ENCODE results near the gene COG5. TPM values are rescaled to one million over a fixed set of nuclear protein-coding genes. Genes with fewer than 3 reads are reported as not detected.

The COG5 gene
- total RNA-seq, 2 donors from 2014 or later, result 39.7 to 45.8 TPM

DNA sequence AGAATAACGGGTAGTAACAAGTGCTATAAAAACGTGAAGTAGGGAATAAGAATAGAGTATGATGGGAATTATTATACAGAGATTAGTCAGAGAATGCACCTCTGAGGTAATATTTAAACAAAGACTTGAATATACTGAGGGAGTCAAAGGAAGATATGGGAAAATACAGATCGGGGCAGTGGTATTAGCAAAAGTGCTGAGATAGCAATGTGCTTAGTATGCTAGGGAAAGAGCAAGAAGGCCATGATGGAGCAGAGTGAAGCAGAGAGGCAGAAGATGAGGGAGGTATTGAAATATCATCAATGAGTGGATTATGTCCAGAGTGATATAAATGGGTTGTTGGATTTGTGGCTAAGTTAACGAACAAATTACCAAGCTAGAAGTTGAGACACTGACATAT, 190.4 kb downstream of the COG5 start:
- DNase-seq (no peak), ATAC-seq (no peak)
- intact Hi-C loops (cut with DNase I, micrococcal nuclease), result no loop called here

- no peak for DNase-seq
- intact Hi-C loops (cut with DNase I, micrococcal nuclease), result no loop called here
Measured at GRCh38 chr7:107372298-107372697, 191.4 kb downstream of the COG5 start.

GRCh38 chr7:107370816-107371215, 192.9 kb downstream of the COG5 start:
- intact Hi-C loops (cut with DNase I, micrococcal nuclease), result no loop called here
- DNase-seq (no peak), ATAC-seq (no peak)

More at GRCh38 chr7:107372298-107372697, 191.4 kb downstream of the COG5 start:
- ATAC-seq, result no peak

DNA sequence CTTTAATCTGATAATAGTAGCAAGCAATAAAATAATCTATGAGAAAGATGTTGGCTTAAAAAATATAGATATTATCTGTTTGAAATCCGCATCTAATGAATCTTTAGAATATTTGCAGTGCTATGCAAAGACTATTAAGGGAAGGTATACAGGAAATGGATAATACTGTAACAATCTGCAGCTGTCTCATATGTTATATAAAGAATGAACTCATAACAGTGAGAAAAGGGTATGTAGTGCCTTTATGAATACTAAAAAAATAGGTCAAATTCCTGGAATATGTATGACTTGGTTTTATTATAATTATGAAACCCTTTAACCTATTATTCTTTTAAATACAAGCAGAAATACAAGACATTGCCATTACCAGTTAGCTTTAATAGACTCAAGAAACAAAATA, 198.9 kb downstream of the COG5 start:
- DNase-seq (no peak), ATAC-seq (no peak)
- intact Hi-C loops (cut with DNase I, micrococcal nuclease), result no loop called here

DNA sequence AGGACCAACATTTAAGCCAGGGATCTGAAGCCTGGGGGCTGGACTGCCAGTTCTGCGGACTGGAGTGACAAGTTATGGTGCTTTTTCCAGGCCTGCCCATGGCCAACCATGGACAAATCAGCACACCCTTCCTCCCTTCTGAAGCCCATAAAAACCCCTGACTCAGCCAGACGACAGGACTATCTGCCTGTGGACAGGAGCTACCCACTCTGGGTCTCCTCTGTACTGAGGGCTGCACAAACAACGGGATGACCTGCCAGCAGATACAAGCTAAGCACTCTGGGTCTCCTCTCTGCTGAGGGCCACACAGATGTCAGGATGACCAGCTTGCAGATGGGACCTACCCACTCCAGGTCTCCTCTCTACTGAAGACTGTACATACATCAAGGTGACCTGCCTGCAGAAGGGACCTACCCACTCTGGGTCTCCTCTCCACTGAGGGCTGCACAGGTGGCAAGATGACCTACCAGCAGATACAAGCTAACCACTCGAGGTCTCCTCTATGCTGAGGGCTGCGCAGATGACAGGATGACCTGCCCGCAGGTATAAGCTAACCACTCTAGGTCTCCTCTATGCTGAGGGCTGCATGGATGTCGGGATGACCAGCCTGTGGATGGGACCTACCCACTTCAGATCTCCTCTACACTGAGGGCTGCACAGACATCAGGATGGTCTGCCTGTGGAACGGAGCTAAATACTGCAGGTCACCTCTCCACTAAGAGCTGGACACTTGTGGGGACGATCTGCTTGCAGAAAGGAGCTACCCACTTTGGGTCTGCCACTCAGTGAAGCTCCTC, 204.0 kb downstream of the COG5 start:
- intact Hi-C loops (cut with DNase I, micrococcal nuclease), result no loop called here
- DNase-seq (no peak), ATAC-seq (no peak)

DNA sequence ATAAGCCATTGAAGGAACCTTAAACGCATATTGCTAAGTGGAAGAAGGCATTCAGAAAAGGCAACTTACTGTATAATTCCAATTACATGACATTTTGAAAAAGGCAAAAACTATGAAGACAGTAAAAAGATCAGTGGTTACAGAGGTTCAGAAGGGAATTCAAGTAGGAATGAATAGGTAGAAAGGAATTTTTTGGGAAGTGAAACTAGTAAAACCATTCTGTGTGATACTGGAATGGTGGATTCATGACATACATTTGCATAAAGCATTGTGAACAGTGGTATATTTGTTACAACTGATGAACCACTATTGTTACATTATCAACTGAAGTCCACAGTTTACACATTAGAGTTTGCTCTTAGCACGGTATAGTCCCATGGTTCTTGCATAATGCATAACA, 208.1 kb downstream of the COG5 start:
- intact Hi-C loops (cut with DNase I, micrococcal nuclease), result no loop called here
- ATAC-seq, result no peak
- DNase-seq, result no peak

GRCh38 chr7:107354640-107355039, 209.1 kb downstream of the COG5 start:
- DNase-seq (no peak), ATAC-seq (no peak)
- intact Hi-C loops (cut with DNase I, micrococcal nuclease), result no loop called here

DNA sequence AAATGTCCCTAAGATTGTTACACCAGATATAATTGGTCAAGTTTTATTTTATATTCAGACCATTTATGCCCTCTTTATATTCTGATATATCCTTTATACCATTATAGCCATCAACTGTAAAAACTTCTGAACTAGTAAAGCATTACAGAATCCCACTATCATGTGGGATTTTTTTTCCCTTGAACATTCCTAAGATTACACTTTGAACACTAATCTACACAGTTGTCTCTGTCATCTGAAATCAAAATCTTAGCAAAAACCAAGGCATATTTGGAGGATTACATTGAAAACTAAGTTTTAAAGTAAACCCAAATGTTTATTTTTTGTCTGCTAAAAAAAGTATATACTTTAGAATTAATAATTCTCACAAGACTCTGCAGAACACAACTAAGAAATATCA, 210.0 kb downstream of the COG5 start:
- intact Hi-C loops (cut with DNase I, micrococcal nuclease), result no loop called here
- ATAC-seq, result no peak
- DNase-seq, result no peak

- intact Hi-C loops (cut with DNase I, micrococcal nuclease), result no loop called here
- DNase-seq (no peak), ATAC-seq (no peak)
Measured at GRCh38 chr7:107345898-107346297, 217.8 kb downstream of the COG5 start.

DNA sequence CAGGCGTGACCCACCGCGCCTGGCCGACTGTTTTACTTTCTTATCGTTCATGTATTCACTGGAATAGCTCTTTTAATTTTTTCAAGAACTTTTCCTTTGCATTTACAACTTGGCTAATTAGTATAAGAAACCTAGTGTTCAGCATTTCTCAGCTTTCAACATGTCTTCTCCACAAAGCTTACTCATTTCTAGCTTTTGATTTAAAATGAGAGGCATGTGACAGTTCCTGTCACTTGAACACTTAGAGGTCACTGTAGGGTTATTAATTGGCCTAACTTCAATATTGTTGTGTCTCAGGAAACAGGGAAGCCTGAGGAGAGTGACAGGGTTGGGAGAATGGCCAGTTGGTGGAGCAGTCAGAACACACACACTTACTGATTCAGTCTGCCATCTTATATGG, 218.9 kb downstream of the COG5 start:
- ATAC-seq, result no peak
- intact Hi-C loops (cut with DNase I, micrococcal nuclease), result no loop called here
- DNase-seq, result no peak

GRCh38 chr7:107344286-107344685, 219.4 kb downstream of the COG5 start:
- intact Hi-C loops (cut with DNase I, micrococcal nuclease), result no loop called here
- no peak for DNase-seq
- ATAC-seq, result no peak

GRCh38 chr7:107338080-107338479, 225.6 kb downstream of the COG5 start:
- DNase-seq (no peak), ATAC-seq (no peak)
- intact Hi-C loops (cut with DNase I, micrococcal nuclease), result no loop called here

DNA sequence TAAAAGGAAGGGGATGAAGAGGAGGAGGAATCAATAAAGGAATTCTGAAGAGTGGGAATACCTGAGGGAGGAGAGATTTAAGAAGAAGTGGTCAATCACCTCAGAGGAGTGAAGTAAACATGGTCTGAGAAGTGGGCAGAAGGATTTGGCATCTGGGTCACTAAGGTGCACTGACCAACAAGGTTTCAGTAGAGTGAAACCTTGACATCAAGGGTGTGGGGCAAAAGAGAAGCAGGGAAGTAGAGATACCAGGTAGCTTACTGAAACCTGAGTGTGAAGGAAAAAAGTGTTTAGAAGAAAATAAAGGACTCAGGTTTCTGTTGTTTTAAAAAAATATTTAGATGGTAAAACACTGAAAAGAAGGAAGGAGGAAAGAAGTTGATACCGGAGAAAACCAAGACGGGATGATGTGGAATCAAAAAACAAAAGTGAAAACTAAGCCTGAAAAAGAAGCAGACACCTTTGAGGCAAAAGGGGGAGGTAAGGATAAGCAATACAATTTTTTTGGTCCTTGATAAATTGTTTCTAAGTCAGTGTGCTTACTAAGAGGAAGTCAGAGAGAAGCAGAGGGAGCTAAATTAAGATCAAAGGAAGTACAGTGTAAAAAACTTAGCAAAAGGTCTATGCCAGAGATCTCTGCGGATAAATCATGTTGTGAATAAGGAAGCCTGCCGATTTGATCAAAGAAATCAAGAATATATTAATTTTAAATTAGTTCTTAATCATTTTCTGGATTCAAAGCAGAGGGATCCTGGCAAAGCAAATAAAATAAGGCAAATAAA, 231.0 kb downstream of the COG5 start:
- intact Hi-C loops (cut with DNase I, micrococcal nuclease), result no loop called here
- DNase-seq (no peak), ATAC-seq (no peak)

DNA sequence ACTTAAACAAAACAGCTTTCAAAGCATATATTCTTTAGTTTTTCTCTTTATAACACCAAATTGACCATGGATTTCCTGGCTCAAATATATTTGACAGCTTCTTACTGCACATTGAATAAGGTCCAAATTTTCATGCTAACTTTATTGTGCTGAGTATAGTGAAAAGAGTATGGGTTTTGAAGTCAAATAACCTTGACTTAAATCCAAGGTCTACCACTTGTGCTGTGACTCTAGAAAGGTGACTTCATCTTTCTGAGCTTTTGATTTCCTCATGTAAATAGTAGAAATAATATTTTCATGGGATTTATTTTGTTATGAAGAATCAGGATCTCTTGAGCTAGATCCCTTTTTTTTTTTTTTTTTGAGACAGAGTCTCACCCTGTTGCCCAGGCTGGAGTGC, 233.2 kb downstream of the COG5 start:
- ATAC-seq (no peak), DNase-seq (no peak)
- intact Hi-C loops (cut with DNase I, micrococcal nuclease), result no loop called here

DNA sequence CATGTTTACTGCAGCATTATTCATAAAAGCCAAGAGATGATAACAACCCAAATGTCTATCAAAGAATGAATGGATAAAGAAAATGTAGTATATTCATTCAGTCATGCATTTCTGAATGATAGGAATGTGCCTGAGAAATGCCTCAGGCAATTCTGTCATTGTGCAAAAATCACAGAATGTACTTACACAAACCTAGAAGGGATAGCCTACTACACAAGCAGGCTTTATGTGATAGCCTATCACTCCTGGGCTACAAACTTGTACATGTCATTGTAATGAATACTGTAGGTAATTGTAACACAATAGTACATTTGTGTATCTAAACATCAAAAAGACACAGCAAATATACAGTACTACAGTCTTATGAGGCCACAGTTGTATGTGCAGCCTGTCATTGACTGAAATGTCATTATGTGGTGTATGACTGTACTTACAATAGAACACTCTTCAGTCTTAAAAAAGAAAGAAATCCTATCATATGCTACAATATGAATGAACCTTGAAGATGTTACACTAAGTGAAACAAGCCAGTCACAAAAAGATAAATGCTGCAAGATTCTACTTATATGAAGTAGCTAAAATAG, 235.6 kb downstream of the COG5 start:
- ATAC-seq, result no peak
- DNase-seq, result no peak
- intact Hi-C loops (cut with DNase I, micrococcal nuclease), result no loop called here

GRCh38 chr7:107326061-107326460, 237.7 kb downstream of the COG5 start:
- intact Hi-C loops (cut with DNase I, micrococcal nuclease), result no loop called here
- DNase-seq, result no peak

DNA sequence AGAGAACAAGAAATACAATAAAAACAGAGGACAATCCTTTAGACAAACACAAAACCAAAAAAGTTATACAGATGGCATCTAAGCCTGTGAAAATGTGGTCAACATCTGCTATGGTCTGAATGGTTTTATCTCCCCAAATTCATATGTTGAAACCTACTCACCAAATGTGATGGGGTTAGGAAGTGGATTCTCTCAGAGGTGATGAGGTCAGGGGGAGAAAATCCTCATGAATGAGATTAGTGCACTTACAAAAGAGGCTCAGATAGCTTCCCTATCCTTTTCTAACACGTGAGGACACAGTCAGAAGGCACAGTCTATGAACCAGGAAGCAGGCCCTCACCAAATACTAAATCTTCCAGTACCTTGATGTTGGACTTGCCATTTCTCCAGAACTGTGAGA, 241.7 kb downstream of the COG5 start:
- ATAC-seq (no peak), DNase-seq (no peak)
- intact Hi-C loops (cut with DNase I, micrococcal nuclease), result no loop called here

More at GRCh38 chr7:107326061-107326460, 237.7 kb downstream of the COG5 start:
- ATAC-seq, result no peak

DNA sequence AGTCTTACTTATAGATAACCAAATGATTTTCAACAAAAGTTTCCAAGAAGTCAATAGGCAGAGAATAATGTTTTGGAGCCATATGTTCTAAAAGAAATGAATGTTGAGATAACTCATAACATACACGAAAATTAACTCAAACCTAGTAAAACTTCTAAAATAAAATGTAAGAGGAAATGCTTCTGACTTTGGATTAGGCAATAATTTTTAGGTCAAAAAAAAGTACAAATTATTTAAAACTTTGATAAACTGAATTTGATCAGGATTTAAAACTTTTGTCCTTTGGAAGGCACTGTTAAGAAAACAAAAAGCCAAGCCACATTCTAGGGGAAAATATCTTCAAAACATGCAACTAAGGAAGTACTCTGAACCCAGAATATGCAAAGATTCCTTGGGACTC, 242.1 kb downstream of the COG5 start:
- intact Hi-C loops (cut with DNase I, micrococcal nuclease), result no loop called here
- DNase-seq (no peak), ATAC-seq (no peak)

GRCh38 chr7:107319724-107320228, 243.9 kb downstream of the COG5 start:
- intact Hi-C loops (cut with DNase I, micrococcal nuclease), result no loop called here
- no peak for ATAC-seq

More at GRCh38 chr7:107319724-107320228, 243.9 kb downstream of the COG5 start:
- no peak for DNase-seq
